Suppressor macrophage treated with lipopolysaccharide for 4 hours (primary cell): ENCODE results near the gene ARL2.
"Not testable (repeated sequence)": the region's sequence is repeated elsewhere in the genome, so short reads cannot be mapped to it uniquely, and the experiment has no call there.

Experiments used
- DNase-seq: peaks from one replicate; pipeline ENCODE4 v3.0.0-alpha.2; 2020

The ARL2 gene

DNA sequence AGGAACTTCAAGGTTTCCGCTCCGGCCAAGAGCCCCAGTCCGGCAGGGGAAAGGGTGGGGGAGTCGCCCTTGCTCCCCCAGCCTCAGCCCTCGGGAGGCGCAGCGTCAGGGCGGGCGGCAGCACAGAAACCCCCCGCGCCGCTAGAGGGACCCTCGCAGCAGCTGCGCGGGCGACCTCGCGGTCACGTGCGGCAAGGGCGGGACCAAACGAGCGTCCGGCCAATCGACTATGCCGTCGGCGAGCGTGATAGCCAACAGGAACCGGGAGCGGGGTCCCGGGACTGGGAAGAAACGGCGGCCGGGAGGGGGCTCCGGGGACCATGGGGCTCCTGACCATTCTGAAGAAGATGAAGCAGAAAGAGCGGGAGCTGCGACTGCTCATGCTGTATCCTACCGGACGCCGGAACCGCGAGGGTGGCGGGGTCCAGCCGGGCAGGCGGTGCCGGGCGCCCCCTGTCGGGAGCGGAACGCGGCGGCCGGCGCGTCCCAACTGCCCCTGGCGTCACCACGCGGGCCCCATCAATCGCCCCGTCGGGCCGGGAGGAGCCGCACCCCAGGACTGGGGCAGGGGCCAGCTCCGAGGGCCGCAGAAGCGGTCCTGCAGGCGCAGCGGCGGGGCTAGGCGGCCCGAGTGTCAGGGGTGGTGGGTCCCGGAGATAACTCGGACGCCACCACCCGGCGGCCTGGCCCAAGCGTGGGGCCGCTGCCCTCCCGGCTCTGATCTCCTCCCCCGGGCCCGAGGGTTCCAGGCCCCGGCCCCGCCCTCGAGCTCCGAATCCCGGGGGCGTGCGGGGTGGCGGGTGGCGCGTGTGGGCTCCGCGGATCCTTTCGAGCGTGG is at the start of gene ARL2:
ARL2 (plus strand) TSS at position 273 of the 838 bp plus-strand sequence; CDS start at position 321, 48 bp downstream.
- peak; percentile 93 for DNase-seq

DNA sequence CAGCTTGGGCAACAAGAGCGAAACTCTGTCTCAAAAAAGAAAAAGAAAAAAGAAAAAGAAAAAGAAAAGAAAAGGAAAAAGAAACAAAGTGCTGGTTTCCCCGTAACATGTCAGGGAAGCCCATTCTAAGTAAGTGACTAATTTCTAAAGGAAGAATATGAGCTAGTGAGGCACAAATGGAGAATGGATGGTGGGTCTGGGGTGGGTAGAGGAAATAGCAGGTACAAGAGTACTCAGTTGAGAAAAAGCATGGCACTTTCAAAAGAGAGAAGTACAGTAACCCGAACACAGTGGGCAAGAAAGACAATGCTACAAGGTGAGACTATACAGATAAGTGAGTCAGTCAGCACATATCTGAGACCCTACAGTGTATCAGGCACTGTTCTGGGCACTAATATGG is 46.6 kb upstream of the ARL2 start:
- no peak for DNase-seq

DNA sequence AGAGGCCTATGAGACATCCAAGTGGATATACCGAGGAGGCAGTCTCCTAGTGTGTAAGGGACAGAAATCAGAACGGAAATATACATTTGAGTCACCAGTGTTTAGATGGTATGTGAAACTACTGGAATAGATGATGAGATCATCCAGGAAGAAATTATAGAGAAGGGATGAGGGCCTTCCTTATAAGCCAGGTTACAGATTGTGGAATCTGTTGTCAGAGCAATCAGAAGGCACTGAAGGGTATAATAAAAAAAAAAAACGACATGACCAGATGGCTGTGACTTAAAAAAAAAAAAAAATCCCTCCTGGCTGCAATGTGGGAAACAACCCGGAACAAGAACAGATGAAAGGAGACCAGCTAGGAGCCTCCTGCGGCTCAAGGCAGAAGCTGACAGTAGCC is 44.8 kb upstream of the ARL2 start:
- DNase-seq, result no peak

DNA sequence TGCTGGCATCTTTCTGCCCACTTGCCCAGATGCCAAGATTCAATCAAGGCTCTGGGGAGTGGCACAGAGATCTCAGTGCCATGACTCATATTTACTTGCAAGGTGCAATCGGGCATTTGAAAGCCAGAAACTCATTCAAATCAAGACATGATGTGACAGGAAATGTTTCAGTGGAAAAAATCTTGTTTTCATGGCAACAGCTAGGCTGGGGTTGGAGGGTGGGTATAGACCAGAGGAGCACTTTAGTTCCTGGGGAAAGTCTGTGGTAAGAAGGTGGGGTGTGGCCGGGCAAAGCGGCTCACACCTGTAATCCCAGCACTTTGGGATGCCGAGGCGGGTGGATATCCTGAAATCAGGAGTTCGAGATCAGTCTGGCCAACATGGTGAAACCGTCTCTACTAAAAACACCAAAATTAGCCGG is 43.2 kb upstream of the ARL2 start:
- DNase-seq, result no peak

DNA sequence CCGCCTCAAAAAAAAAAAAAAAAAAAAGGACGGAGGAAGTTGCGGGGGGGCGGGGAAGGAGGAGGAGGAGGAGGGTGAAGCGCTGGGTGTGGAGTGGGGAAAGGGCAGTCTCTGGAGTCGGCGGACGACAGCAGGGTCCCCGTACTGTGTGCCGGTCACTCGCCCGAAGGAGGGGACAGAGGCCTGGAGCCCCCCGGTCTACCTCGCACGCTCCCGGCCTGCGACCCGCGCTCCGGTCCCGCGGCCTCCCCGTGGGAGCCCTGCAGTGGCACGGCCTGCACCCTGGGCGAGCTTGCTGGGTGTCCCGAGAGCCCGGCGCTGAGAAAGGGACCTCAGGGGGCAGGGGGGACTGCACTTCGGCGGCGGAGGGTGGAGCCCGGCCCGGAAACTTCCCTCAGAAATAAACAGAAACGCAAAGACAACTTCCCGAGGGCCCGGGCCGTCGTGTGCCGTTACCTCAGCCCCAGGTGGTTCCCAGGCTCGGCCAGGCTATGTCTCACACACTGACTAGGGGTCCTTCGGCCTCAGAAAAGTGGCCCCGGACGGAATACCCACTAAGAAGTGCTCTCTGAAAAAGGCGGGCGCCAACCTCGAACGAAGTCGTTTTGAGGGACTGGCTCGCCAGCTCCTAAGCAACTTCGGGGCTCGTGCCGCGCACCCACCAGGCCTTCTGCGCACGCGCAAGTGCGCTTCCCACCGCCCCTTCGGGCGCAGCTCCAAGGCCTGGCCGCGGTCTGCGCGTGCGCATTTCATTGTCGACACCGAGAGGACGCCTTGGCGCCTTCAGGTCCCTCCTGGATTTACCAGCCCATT is 42.3 kb upstream of the ARL2 start, which contains the start of gene MAJIN:
MAJIN (minus strand) TSS at position 688 of the 813 bp plus-strand sequence. CDS start 12,703 bp downstream, outside the sequence.
- DNase-seq, result peak; percentile 91

DNA sequence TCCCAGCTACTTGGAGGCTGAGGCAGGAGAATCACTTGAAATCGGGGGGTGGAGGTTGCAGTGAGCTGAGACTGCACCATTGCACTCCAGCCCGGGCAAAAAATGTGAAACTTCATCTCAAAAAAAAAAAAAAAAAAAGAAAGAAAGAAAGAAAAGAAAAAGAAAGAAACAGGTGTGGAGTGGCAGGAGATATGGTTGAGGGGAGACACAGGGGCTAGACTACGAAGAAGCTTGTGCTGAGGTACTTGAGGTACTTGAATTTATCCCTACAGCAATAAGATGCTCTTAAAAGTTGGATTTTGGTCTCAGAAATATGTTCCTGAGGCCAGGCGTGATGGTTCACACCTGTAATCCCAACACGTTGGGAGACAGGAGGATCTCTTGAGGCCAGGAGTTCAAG is 39.8 kb upstream of the ARL2 start:
- no peak for DNase-seq

DNA sequence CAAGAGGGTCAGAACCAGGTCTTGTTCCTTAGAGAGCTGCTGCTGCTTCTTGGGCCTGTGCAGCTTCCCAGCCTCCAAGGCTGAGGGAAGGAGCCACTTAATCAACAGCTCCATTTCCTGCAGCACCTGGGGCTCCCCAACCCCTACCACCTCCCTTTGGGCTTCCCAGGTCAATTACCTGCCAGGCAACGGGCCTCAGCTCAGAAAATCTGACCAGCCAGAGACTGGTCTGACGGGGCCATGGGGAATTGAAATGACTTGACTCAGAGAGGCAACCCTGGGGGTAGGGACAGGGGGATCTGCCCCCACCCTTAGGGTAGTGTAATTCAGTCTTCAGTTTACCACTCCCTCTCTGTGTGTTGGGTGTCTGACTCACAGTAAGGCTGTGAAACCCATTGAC is 37.3 kb upstream of the ARL2 start:
- no peak for DNase-seq

DNA sequence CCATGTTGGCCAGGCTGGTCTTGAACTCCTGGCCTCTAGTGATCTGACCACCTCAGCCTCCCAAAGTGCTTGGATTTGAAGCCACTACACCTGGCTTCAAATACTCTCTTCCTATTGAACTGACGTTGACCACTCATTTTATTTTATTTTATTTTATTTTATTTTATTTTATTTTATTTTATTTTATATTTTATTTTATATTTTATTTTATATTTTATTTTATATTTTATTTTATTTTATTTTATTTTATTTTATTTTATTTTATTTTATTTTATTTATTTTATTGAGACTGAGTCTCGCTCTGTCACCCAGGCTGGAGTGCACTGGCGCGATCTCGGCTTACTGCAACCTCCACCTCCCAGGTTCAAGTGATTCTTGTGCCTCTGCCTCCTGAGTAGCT is 30.6 kb upstream of the ARL2 start:
- not testable (repeated sequence) for DNase-seq

DNA sequence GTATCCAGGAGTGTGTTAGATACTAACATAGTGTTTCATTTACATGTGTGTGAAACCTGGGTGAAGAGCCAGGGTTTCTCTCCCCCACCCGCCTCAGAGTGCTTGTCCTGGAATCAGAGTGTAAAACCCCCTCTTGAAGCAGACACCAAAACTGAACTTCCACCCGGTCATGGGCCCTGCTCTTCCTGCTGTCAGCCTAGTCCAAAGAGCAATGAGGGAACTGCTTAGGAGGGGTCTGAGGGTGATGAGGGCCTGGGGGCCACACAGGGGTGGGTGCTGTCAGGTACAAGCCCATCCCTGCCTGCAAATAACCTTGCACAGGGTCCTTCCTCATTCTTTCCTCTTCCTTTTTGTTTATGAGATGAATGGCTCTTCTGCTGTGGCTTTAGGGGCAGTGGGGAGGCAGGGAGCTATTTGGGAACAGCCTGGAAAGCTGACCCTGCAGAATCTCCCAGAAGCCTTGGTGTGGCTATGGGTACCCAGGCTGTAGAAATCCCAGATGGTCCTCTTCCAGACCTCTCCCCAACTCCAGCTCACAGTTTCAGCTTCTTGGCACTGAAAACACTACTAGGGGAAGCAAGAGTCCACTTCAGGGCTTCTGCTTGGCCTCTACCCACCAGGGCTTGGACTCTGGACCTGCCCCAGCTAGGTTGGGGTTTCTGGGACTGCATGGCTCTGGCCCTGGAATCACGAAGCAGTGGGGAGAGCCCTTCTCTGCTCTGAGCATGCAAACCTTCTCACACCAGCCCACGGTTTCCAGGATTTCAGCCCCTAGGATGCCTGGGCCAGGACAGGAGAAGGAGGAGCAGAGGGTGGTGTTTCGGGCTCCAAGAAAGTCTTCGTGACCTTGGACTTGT is 25.7 kb upstream of the ARL2 start:
- no peak for DNase-seq

DNA sequence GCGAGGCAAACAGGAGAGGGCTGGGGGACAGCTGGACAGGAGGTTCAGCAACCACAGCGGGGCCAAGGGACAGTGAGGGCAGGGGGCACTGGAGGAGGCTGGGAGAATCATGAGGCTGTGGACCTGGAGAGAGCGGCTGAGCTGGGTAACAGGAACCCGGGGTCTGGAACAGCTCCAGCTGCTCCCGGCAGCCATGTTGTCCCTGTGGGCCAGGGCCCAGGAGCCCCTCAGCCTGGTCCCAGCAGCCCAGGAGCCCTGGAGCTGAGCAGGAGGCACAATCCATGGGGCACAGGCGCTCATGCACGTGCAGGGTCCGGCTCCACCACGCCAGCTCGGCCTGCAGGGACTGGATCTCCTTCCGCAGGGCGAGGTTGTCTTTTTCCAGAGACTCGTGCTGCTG is 24.5 kb upstream of the ARL2 start:
- DNase-seq, result no peak

DNA sequence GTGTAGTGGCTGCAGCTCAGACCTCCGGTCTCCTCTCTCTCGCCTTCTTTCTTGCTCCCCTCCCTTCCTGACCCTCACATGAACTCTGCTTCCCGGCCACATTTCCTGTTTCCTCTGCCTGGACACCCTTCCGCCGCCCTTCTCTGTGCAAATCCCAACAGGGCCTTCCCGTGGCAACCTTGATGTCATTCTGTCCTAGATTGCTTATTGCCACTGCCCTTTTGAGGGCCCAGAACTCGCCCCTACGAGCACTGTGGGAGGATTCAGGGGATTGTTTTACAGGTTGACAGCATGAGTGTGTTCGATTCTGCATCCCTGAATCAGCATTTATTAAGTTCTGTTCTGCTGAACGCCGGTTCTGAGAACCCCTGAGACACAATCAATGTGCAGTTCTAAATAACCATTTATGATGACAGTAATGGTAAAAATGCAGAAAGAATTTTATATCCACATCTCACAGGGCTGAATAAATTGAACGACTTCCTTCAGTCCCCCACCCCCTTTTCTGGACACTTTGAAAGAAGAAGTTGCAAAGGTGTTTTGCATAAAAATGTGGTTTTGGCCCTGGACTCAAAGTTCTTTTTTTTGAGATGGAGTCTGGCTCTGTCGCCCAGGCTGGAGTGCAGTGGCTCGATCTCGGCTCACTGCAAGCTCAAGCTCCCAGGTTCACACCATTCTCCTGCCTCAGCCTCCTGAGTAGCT is 23.6 kb upstream of the ARL2 start:
- peak; percentile 49 for DNase-seq

DNA sequence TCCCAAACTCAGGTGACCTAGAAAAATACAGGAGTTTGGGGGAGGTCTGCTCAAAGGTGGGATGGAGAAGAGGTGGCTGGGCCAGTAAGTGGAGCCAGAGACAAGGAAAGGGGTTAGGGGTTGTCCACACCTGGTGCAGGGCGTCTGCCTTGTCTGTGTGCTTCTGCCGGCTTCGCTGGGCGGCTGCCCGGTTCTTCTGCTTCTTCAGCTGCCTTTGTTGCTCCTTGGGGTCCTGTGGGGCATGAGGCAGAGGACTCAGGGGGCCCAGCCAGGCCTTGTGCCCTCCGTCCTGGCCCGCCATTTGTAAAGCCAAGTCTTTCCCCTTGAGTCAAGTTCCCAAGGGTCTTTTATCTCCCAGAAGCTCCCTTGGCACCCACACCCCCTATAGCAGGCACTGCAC is 19.6 kb upstream of the ARL2 start:
- no peak for DNase-seq

DNA sequence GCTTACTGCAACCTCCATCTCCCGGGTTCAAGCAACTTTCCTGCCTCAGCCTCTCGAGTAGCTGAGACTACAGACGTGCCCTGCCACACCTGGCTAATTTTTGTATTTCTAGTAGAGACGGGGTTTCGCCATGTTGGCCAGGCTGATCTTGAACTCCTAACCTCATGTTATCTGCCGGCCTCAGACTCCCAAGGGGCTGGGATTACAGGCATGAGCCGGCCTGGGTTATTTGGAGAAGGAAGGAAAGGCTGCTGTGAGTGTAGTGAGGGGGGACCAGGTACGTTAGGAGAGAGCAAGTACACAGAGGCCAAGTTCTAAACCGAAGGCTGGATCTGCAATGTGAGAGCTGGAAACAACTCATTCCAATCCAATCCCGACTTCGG is 17.6 kb upstream of the ARL2 start:
- no peak for DNase-seq

DNA sequence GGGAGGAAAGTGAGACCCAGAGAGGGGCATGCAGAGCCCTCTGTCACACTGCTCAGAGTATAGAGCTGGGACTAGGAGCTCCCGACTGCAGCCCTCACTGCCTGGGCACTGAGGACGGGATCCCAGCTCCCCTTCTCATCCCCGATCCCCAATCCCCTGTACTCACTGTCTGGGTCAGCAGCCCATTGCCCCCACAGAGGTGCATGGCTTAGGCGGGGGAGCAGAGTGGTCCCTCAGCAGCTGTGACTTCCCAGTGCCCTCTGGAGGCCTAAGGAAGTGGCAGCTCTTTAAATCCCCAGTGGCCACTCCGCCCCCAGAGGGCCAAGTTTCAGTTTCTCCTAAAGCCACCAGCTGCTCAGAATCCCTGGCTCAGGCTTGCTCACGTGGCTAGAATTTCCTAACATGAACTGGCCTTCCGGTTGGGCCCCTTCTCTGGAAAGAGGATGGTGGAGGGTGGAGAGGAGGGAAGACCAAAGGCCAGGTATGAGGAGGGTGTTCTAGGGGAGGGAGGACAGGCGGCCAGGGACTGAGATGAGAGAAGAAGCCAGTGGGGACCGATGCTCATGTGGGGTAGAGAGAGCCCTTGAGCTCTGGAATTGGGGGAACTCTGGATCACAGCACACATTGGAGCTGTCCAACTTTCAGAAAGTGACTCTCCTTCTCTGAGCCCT is 17.1 kb upstream of the ARL2 start, which contains the start of gene BATF2:
BATF2 (minus strand) TSS at position 262 of the 671 bp plus-strand sequence; CDS start at position 205, 57 bp downstream.
- peak; percentile 96 for DNase-seq

DNA sequence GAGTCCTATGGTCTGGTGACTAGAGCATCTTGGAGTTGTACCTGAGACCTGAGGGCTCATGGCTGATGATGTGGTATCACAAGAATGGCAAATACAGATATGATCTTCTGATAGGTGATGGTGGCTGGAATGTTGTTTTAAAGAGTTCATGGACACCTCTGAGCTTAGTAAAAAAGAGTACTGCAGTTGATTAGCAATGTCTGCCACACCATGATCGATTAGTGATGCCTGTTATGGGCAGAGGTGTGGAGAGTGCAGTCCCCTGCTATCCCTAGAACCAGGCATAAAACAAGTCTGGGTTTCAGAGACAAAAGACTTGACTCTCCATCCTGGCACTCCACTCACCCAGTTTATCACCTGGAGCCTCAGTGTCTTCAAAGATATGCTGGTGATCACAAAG is 15.8 kb upstream of the ARL2 start:
- no peak for DNase-seq

DNA sequence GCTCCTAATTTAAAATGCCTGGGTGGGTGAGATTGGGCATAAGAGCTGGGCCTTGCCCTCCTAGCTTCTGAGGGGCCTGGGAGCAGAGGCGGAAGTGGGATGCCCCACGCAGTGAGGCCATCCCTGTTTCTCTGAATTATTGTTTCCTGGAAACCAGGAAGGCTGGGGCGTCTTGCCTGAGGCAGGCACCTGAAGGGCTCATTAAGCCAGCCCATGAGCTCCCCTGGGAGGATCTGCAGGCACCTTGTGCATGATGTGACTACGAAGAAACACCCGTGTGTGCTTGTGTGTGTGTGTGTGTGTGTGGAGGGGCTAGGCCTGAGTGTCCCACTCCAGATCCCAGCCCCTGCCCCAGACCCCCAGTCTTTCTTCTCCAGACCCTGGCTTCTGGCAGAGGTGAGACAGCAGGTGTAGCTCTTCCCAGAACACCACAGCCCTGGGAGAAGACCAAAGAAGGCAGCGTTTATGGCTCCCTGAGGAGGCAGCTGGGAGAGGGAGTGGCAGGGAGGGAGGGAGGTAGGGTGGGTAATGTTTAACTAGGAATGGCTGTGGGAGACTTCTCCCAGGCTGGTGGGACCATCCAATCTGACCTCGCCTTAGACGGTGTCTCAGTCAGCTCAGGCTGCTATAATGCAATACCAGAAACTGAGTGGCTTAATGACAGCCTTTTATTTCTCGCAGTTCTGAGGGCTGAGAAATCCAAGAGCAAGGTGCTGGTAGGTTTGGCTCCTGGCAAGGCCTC is 15.1 kb upstream of the ARL2 start:
- no peak for DNase-seq

DNA sequence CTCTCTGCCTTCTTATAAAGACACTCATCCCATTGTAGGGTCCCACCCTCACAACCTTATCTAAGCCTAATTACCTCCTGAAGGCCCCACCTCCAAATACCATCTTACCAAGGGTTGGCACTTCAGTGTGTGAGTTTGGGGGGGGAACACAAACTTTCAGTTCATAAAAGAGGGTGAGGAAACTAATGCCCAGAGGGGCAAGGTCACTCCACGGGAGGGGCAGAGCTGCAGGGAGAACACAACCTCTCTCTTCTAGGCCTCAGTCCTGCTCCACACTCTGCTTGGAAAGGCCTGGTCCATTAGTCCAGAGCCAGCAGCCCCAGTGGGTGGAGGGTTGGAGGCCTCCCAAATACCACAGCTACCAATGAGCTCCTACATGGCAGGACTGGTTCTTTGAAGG is 14.5 kb upstream of the ARL2 start:
- DNase-seq, result no peak

DNA sequence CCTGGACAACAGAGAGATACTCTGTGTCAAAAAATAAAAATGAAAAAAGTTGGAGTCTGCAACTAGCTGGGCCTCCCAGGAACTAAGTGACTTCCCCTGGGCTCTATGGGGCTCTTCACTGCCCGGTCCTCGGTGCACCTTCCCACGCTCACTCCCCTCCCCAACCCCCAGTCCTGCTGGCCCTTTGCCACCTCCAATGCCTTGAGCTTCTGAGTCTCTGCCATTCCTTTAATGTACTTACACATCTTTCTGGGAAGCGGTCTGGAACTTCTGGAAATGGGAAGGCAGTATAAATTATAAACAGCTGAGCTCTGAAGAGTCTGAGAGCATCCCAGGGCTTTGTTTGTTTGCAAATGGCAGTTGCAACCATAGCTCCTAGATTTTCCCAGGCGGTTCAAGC is 11.3 kb upstream of the ARL2 start:
- DNase-seq, result no peak

DNA sequence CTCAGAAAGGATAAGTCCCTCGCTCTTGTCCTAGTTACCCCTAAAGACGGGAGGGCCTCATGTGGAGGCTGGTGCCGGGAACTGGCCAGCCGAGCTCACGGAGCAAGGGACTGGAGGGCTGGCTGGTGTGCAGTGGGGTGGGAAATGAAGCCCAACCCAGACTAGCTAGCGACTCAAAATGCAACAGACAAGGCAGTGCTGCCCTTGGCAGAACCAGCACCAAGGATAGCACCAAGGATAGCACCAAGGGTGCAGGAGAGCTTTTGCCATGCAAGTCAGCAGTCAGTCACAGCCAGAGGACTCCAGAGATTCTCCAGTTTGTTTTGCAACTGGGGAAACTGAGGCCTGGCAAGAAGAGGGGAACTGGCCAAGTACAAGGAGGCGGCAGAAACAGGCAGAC is 10.7 kb upstream of the ARL2 start:
- no peak for DNase-seq

DNA sequence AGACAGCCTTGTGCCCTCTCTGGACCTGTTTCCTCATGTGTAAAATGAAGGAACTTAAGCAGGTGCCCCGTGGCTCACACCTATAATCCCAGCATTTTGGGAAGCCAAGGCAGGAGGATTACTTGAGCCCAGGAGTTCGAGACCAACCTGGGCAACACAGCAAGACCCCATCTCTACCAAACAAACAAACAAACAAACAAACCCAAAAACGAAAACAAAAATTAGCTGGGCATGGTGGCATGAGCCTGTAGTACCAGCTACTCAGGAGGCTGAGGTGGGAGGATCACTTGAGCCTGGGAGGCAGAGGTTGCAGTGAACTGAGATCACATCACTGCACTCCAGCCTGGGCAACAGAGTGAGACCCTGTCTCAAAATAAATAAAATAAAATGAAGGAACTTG is 10.0 kb upstream of the ARL2 start:
- DNase-seq, result not testable (repeated sequence)

DNA sequence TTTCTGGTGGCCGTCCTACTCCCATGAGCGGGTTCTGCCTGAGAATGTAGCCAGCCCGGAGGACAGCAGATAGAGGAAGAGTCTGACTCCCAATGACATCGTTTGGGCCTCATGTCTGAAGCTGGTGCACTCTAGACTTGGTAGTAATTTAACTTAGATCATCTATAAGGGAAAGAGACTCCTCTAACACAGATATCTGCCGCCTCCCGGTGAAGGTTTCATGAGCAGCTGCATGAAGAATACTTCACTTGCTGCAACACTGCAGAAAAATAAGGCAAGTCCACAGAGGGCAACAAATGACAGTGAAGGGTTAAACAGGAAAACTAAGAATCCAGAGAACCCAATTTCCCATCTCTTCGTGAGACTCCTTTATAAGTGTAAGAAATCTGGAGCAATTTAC is 5.9 kb upstream of the ARL2 start:
- no peak for DNase-seq
